ENCODE measurements around the gene RPS3. TPM values are rescaled to one million over a fixed set of nuclear protein-coding genes. Genes with fewer than 3 reads are reported as not detected.

Gene RPS3
- polyA plus RNA-seq, 1 donor (not counting 4 experiments of a cell fraction or from before 2014, with no cell fraction given), result 3,843 TPM

DNA sequence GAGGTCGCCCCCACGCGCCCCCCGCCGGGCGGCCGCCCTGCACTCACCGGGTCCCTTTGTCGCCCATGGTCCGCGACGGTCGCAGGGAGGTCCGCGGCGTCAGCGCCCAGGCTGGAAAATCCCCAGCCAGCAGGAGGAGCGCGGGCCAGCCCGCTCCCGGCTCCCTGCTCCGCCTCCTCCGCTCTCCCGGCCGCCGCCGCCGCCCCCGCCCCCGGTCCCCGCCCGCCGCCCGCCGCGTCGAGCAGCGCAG, 47.9 kb upstream of the RPS3 start, which contains the start of gene ARRB1:
Gene ARRB1, minus strand, starts transcription at position 121 of the 250 bp plus-strand sequence. Its CDS starts 54 bp downstream, at position 67.
- peak within 1 kb of the TSS; percentile 87 for H2AFZ ChIP-seq (ENCODE audit: control insufficient read depth, low read length)
- DNase-seq (ENCODE audit: low read depth, low spot score), result no peak
- H3K4me1 ChIP-seq (ENCODE audit: control insufficient read depth, extremely low read depth, insufficient read depth, low read length), result peaks cover 14% of the 10 kb centered on the region
- H3K9ac ChIP-seq (ENCODE audit: control insufficient read depth, extremely low read depth, insufficient read depth, low read length), result peak within 1 kb of the TSS; percentile 51
- FAIRE-seq, result no peak
- H3K27ac ChIP-seq (ENCODE audit: control insufficient read depth, insufficient read depth, low read length), result no peak within 1 kb of the TSS
- H3K36me3 ChIP-seq (ENCODE audit: control insufficient read depth in 2 of 2, extremely low read depth in 1 of 2, insufficient read depth in 2 of 2, low read length in 2 of 2), result no peaks in the 10 kb centered on the region
- H3K9me1 ChIP-seq (ENCODE audit: control insufficient read depth, extremely low read depth, insufficient read depth, low read length), result no peaks in the 10 kb centered on the region
- no peak for TF ChIP-seq EZH2 (IDR thresholded peaks at IDR 0.05; ENCODE audit: low read length)
- TF ChIP-seq, protein P1, sequence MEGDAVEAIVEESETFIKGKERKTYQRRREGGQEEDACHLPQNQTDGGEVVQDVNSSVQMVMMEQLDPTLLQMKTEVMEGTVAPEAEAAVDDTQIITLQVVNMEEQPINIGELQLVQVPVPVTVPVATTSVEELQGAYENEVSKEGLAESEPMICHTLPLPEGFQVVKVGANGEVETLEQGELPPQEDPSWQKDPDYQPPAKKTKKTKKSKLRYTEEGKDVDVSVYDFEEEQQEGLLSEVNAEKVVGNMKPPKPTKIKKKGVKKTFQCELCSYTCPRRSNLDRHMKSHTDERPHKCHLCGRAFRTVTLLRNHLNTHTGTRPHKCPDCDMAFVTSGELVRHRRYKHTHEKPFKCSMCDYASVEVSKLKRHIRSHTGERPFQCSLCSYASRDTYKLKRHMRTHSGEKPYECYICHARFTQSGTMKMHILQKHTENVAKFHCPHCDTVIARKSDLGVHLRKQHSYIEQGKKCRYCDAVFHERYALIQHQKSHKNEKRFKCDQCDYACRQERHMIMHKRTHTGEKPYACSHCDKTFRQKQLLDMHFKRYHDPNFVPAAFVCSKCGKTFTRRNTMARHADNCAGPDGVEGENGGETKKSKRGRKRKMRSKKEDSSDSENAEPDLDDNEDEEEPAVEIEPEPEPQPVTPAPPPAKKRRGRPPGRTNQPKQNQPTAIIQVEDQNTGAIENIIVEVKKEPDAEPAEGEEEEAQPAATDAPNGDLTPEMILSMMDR (optimal IDR thresholded peaks at IDR 0.05 in 1 of 3, IDR thresholded peaks at IDR 0.05 in 1 of 3, conservative IDR thresholded peaks at IDR 0.05 in 1 of 3; ENCODE audit: extremely low read depth in 1 of 3, insufficient read depth in 2 of 3, low read length in 3 of 3), result peak in 1 of 3 experiments; percentile 9
- no peaks in the 10 kb centered on the region for H3K9me3 ChIP-seq (ENCODE audit: control insufficient read depth, low read depth, low read length)
- peaks cover 3% of the 10 kb centered on the region for H3K27me3 ChIP-seq (ENCODE audit: control insufficient read depth, extremely low read depth, insufficient read depth, low read length)
- dilution Hi-C loops (cut with MboI; ENCODE audit: extremely low pct_ligation_motif_present, low sequenced_read_pairs), result no loop called here
- no peaks in the 10 kb centered on the region for H4K20me1 ChIP-seq (ENCODE audit: control insufficient read depth, extremely low read depth, insufficient read depth, low read length)
- H3K4me3 ChIP-seq (ENCODE audit: control insufficient read depth in 2 of 3, extremely low read depth in 1 of 3, insufficient read depth in 2 of 3, low read depth in 1 of 3, low read length in 3 of 3), result peak within 1 kb of the TSS; percentile 45 to 54 (median 46)
- peak within 1 kb of the TSS; percentile 86 for H3K4me2 ChIP-seq (ENCODE audit: control insufficient read depth, extremely low read depth, insufficient read depth, low read depth, low read length)
- no peaks in the 10 kb centered on the region for H3K79me2 ChIP-seq (ENCODE audit: control insufficient read depth, insufficient read depth, low read length)

DNA sequence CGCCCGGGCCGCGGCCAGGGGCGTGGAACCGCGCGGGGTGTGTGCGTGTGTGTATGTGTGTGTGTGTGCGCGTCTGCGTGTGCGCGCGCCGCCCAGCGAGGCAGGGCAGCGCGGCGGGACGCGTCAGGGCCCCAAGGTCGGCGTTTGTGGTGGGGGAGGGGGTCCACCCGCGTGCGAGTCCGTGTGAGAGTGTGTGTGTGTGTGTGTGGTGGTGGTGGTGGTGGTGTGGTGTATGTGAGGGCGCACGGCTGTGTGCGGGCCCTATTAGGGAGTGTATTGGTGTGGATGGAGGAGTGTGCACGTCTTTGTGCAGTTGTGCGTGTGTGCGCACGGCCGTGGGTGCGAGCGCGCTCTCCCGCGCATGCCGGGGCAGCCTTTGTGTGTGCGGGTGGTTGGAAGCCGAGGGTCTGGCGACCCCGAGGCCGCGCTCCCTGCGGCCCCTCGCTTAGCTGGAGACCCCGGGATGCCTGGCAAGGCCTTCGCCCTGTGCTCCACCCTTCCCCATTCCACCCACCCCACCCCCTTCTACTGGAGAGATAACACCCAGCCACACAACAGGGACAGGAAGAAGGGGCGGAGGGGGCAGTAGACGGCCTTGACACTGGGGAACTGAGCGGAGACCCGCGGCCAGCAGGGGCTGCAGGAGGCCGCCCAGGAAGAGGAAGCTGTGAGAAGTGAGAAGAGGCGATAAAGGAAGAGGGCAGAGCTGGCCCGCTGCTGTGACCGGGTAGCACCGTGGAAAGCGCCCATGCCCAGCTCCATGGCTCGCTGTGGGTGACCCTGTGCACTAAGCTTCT, 47.3 kb upstream of the RPS3 start:
- H3K79me2 ChIP-seq (ENCODE audit: control insufficient read depth, insufficient read depth, low read length), result no peaks in the 10 kb centered on the region
- dilution Hi-C loops (cut with MboI; ENCODE audit: extremely low pct_ligation_motif_present, low sequenced_read_pairs), result no loop called here
- H3K4me2 ChIP-seq (ENCODE audit: control insufficient read depth, extremely low read depth, insufficient read depth, low read depth, low read length), result peak overlapping the region; percentile 86
- peak overlapping the region; percentile 45 to 54 (median 46) for H3K4me3 ChIP-seq (ENCODE audit: control insufficient read depth in 2 of 3, extremely low read depth in 1 of 3, insufficient read depth in 2 of 3, low read depth in 1 of 3, low read length in 3 of 3)
- no peaks in the 10 kb centered on the region for H3K9me3 ChIP-seq (ENCODE audit: control insufficient read depth, low read depth, low read length)
- no peak for DNase-seq (ENCODE audit: low read depth, low spot score)
- H2AFZ ChIP-seq (ENCODE audit: control insufficient read depth, low read length), result peak overlapping the region; percentile 87
- no peak for TF ChIP-seq EZH2 (IDR thresholded peaks at IDR 0.05; ENCODE audit: low read length)
- H3K36me3 ChIP-seq (ENCODE audit: control insufficient read depth in 2 of 2, extremely low read depth in 1 of 2, insufficient read depth in 2 of 2, low read length in 2 of 2), result no peaks in the 10 kb centered on the region
- H3K27me3 ChIP-seq (ENCODE audit: control insufficient read depth, extremely low read depth, insufficient read depth, low read length), result peaks cover 3% of the 10 kb centered on the region
- H3K27ac ChIP-seq (ENCODE audit: control insufficient read depth, insufficient read depth, low read length), result no peak overlapping the region
- FAIRE-seq, result no peak
- peaks cover 14% of the 10 kb centered on the region for H3K4me1 ChIP-seq (ENCODE audit: control insufficient read depth, extremely low read depth, insufficient read depth, low read length)
- H3K9me1 ChIP-seq (ENCODE audit: control insufficient read depth, extremely low read depth, insufficient read depth, low read length), result no peaks in the 10 kb centered on the region
- no peaks in the 10 kb centered on the region for H4K20me1 ChIP-seq (ENCODE audit: control insufficient read depth, extremely low read depth, insufficient read depth, low read length)
- peak overlapping the region; percentile 28 for H3K9ac ChIP-seq (ENCODE audit: control insufficient read depth, extremely low read depth, insufficient read depth, low read length)
